GM12801 (cell line): ENCODE data around the gene KRT34.

ENCODE experiments used
- CTCF ChIP-seq: IDR thresholded peaks from one replicate; pipeline ENCODE4 v1.5.1; 2011; ENCODE audit warnings: control low read depth; ENCODE audit not compliant: insufficient read length; ENCODE audit errors: extremely low read depth

Gene KRT34

GRCh38 chr17:41392278-41392677 is 10.2 kb upstream of the KRT34 start:
- no peak for TF ChIP-seq CTCF

DNA sequence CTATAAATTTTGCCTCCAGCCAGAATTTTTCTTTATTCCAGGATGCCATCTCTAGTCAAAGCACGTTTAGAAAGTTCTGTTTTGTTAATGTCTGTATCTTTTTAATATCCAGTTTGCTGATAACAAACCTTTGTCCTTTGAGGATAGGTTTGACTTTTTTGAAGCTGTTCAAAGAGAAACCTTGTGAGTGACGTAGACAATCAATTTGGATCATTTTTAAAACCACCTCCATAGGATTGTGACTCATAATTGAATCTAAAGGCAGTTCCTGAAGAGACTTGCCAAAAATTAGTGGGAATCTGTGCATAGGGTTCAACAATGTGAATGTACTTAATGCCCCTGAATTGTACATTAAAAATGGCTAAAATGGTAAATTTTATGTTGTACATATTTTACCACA is 9.4 kb upstream of the KRT34 start:
- no peak for TF ChIP-seq CTCF

DNA sequence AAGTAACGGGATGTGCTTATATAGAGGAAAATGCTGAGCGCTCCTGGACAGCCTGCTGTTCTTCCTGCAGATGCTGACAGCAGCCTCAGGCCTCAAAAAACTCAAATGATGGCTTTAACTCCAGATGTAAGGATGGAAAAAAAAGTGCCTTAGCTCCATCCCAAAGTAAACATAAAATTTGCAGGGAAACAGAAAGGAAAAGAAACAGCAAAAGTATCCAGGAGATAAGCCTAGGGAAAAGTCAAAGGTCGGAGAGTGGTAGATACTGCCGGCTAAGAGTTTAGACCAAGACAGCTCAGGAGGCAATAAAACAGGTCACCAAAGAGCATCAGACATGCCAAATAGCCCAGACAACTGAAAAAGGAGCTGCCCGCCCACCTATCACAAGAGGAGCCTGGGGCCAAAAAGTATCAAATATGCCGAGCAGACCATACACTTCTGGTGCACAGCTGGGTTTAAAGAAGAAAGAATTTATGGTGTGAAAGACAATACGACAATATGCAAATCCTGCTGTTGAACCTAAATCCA is 8.4 kb upstream of the KRT34 start:
- no peak for TF ChIP-seq CTCF

DNA sequence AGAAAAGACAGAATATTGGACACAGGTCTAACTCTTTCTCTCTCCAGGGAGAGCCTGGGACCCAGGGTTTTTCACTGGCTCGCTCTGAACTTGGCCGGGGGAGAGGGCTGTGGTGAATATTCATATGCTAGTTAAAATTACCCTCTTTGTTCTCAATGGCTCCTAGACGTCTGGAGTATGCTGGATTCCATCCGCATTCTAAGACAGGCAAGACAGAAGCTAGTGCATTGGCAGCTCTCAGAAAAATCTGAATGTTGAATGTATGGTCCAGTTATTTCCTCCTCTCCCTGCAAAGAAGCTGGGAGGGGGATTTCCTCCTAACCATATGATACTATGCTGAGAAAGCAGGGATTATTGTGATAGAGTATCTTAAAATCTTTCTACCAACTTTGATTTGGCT is 5.6 kb upstream of the KRT34 start:
- TF ChIP-seq CTCF: no peak

DNA sequence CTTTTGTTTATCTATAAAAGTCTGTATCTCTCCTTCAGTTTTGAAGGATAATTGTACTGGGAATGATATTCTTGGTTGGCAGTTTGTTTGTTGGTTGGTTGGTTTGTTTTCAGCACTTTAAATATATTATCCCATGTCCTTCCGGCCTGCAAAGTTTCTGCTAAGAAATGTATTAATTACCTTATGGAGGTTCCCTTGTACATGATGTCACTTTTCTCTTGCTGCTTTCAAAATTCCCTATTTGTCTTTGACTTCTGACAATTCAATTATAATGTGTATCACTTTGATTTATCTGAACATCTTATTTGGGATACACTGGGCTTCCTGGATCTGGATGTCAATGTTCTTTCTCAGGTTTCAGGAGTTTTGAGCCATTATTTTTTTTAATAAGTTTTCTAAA is 4.1 kb upstream of the KRT34 start:
- TF ChIP-seq CTCF: no peak

GRCh38 chr17:41383690-41384089 is 1.6 kb upstream of the KRT34 start:
- TF ChIP-seq CTCF: no peak

DNA sequence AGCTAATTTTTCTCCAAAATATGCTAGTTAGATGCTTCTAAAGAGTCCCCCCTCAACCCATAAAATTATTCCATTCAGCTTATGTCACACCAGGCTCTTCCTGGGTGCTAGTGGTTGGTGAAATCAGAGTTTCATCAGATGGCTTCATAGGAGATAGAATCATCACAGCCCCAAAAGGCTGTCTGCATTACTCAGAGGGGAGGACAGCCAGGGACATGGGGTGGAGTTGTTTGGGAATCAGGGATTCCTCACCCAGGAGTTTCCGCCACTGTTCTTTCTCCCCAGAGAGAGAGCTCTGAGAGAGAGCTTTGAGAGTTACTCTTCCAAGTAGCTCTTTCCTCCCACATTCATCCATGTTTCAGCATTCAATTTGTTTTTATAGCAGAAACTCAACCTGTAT is 288 bp upstream of the KRT34 start:
- no peak for TF ChIP-seq CTCF

- no peak for TF ChIP-seq CTCF
Measured at GRCh38 chr17:41377546-41377945, 4.6 kb downstream of the KRT34 start.
